ES-I3 (cell line): ENCODE data around the gene MAP10.
"Not testable (repeated sequence)": the region's sequence is repeated elsewhere in the genome, so short reads cannot be mapped to it uniquely, and the experiment has no call there.

Source experiments
- H3K36me3 ChIP-seq: 2 replicates; pipeline ENCODE4 v1.6.1; 2013; ENCODE audit warnings: mild to moderate bottlenecking, low read length, control low read depth, moderate library complexity; ENCODE audit not compliant: insufficient read depth
- H3K4me1 ChIP-seq: 2 replicates; pipeline ENCODE4 v1.6.1; 2013; ENCODE audit warnings: mild to moderate bottlenecking, control low read depth, low read length; ENCODE audit not compliant: insufficient read depth
- H3K9ac ChIP-seq: 2 replicates; pipeline ENCODE4 v1.6.1; 2013; ENCODE audit warnings: low read depth, mild to moderate bottlenecking, low read length, moderate library complexity
- H3K9me3 ChIP-seq: 2 replicates; pipeline ENCODE4 v1.6.1; 2013; ENCODE audit warnings: mild to moderate bottlenecking, low read length, moderate library complexity; ENCODE audit not compliant: control insufficient read depth, insufficient read depth

MAP10 gene

GRCh38 chr1:232805269-232806185, at the start of gene MAP10:
MAP10 (plus strand) TSS chr1:232805416; CDS start chr1:232805450, 34 bp downstream.
- Histone ChIP-seq H3K4me1 (0 out of 2 replicates have a peak, but pooled peaks cover 5% of the 10 kb centered on the region), H3K9me3 (no peaks in the 10 kb centered on the region), H3K36me3 (no peaks in the 10 kb centered on the region), H3K9ac (peak within 1 kb of the TSS; percentile 73)

- H3K36me3 ChIP-seq = no peaks in the 10 kb centered on the region
- no peak overlapping the region for H3K9ac ChIP-seq
- H3K9me3 ChIP-seq = no peaks in the 10 kb centered on the region
- H3K4me1 ChIP-seq = peaks cover 3% of the 10 kb centered on the region; the same call in 1 of the 2 replicates
Observed at GRCh38 chr1:232764458-232765251, 40.6 kb upstream of the MAP10 start.

- Histone ChIP-seq H3K4me1 (peaks cover 11% of the 10 kb centered on the region), H3K9ac (no peak overlapping the region), H3K9me3 (no peaks in the 10 kb centered on the region), H3K36me3 (no peaks in the 10 kb centered on the region)
Observed at GRCh38 chr1:232765542-232765941, 39.7 kb upstream of the MAP10 start.

- Histone ChIP-seq H3K9ac (no peak overlapping the region), H3K4me1 (peaks cover 12% of the 10 kb centered on the region), H3K36me3 (no peaks in the 10 kb centered on the region), H3K9me3 (no peaks in the 10 kb centered on the region)
Observed at GRCh38 chr1:232766241-232766890, 38.9 kb upstream of the MAP10 start.

- Histone ChIP-seq H3K9me3 (no peaks in the 10 kb centered on the region), H3K36me3 (no peaks in the 10 kb centered on the region), H3K4me1 (peaks cover 12% of the 10 kb centered on the region), H3K9ac (no peak overlapping the region)
Observed at GRCh38 chr1:232766904-232767303, 38.3 kb upstream of the MAP10 start.

- Histone ChIP-seq H3K36me3 (no peaks in the 10 kb centered on the region), H3K4me1 (peaks cover 12% of the 10 kb centered on the region), H3K9ac (no peak overlapping the region), H3K9me3 (no peaks in the 10 kb centered on the region)
Observed at GRCh38 chr1:232767305-232768074, 37.7 kb upstream of the MAP10 start.

- Histone ChIP-seq H3K36me3 (no peaks in the 10 kb centered on the region), H3K4me1 (peaks cover 12% of the 10 kb centered on the region), H3K9ac (no peak overlapping the region), H3K9me3 (no peaks in the 10 kb centered on the region)
Observed at GRCh38 chr1:232768793-232769192, 36.4 kb upstream of the MAP10 start.

- H3K36me3 ChIP-seq = no peaks in the 10 kb centered on the region
Observed at GRCh38 chr1:232769733-232770132, 35.5 kb upstream of the MAP10 start.

GRCh38 chr1:232773752-232774151, 31.5 kb upstream of the MAP10 start:
- Histone ChIP-seq H3K9ac (no peak overlapping the region), H3K36me3 (no peaks in the 10 kb centered on the region), H3K9me3 (no peaks in the 10 kb centered on the region), H3K4me1 (peaks cover 12% of the 10 kb centered on the region)

More at GRCh38 chr1:232769733-232770132, 35.5 kb upstream of the MAP10 start:
- H3K9me3 ChIP-seq = no peaks in the 10 kb centered on the region
- H3K9ac ChIP-seq = no peak overlapping the region
- peaks cover 12% of the 10 kb centered on the region for H3K4me1 ChIP-seq

- Histone ChIP-seq H3K9ac (no peak overlapping the region), H3K4me1 (no peaks in the 10 kb centered on the region), H3K9me3 (no peaks in the 10 kb centered on the region), H3K36me3 (no peaks in the 10 kb centered on the region)
Observed at GRCh38 chr1:232776526-232777106, 28.6 kb upstream of the MAP10 start.

- Histone ChIP-seq H3K4me1 (no peaks in the 10 kb centered on the region), H3K9ac (no peak overlapping the region), H3K9me3 (no peaks in the 10 kb centered on the region), H3K36me3 (no peaks in the 10 kb centered on the region)
Observed at GRCh38 chr1:232780354-232780753, 24.9 kb upstream of the MAP10 start.

GRCh38 chr1:232784794-232785193, 20.4 kb upstream of the MAP10 start:
- H3K9me3 ChIP-seq = no peaks in the 10 kb centered on the region
- H3K9ac ChIP-seq = no peak overlapping the region
- no peaks in the 10 kb centered on the region for H3K36me3 ChIP-seq
- no peaks in the 10 kb centered on the region for H3K4me1 ChIP-seq

- H3K36me3 ChIP-seq, H3K9ac ChIP-seq, H3K9me3 ChIP-seq, H3K4me1 ChIP-seq: not testable (repeated sequence)
Observed at GRCh38 chr1:232785630-232786029, 19.6 kb upstream of the MAP10 start.
